GM18858 (cell line): Measurements from ENCODE around the gene TRNT1.

ENCODE experiments used
- ATAC-seq: cut with Tn5 transposase; IDR thresholded peaks from one replicate; pipeline ENCODE4 v1.9.1; 2021; ENCODE audit not compliant: unreplicated experiment

Gene TRNT1

GRCh38 chr3:3177861-3178497 lies 51.2 kb downstream of the TRNT1 start:
- no peak for ATAC-seq

GRCh38 chr3:3178498-3179328 lies 52.0 kb downstream of the TRNT1 start:
- ATAC-seq: no peak

- ATAC-seq: peak; percentile 98
Measured at GRCh38 chr3:3179407-3180094, 52.8 kb downstream of the TRNT1 start, which contains the start of gene CRBN. TSS of gene CRBN (minus strand) at chr3:3179691. CDS start at chr3:3179687, 4 bp downstream.

DNA sequence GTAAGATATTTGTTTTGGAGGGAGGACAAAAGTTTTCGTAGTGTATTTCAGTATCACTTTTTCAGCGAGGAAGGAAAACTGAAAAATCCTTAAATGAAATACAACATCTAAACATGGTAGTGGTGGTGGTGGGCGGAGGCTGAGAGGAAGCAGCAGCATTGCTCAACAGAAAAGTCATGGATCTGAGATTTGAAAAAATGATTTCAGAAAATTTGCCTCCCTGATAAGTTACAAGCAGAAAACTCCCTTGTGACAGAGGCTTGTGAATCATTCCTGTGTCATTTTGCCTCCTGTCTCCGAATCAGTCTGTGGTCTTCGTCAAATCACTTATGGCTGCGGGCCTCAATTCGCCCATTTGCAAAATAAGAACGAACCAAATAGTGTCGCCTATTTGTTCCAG lies 53.7 kb downstream of the TRNT1 start:
- no peak for ATAC-seq

- no peak for ATAC-seq
Measured at GRCh38 chr3:3184876-3185275, 58.1 kb downstream of the TRNT1 start.

DNA sequence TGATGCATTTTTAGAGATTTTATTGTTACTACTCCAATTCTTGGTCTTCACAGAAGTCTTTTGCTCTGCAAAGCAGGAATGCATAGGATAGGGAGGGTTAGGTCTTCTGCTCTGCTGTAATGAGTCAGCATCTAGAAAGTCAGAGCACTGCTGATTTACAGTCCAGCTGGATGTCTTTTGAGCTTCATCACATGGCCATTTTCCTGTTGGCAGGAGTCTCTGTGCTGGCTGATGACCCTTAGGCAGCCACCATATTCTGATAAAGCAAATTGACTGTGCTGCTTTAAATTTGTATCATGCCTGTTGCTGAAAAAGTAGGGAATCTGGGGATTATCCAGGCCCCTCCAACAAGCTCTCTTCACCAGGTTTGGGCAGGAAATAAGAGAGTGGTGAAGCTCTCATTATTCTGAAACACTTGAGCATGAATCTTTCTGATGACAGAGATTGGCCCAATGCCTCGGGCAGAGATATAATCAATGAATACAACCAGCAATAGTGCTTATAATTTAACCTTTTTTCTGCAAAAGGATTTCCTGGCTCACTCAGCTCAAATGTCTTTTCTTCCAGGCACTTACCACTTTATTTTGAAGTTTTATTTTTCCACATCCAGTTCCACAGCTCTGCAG lies 62.5 kb downstream of the TRNT1 start:
- no peak for ATAC-seq

DNA sequence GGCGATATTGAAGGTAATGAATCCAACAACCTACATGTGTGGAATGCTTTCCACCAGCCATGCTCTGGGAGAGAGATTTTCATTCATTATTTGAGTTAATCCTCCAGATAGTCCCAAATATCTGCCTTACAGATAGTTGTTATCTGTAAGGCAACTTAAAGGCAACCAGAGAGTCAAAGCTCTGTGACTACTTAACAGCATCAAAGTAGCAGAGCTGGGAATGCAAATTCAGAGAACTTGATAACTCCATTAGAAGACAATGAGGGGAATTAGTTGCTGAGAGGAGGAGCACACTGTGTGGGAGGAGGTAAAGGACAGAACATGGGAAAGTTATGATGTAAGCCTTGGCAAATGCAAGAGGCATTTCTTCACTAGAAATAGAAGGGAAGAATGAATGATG lies 63.2 kb downstream of the TRNT1 start:
- ATAC-seq: no peak

- no peak for ATAC-seq
Measured at GRCh38 chr3:3191675-3192285, 65.0 kb downstream of the TRNT1 start.

- no peak for ATAC-seq
Measured at GRCh38 chr3:3192286-3192675, 65.5 kb downstream of the TRNT1 start.

- ATAC-seq: no peak
Measured at GRCh38 chr3:3194861-3195260, 68.1 kb downstream of the TRNT1 start.

DNA sequence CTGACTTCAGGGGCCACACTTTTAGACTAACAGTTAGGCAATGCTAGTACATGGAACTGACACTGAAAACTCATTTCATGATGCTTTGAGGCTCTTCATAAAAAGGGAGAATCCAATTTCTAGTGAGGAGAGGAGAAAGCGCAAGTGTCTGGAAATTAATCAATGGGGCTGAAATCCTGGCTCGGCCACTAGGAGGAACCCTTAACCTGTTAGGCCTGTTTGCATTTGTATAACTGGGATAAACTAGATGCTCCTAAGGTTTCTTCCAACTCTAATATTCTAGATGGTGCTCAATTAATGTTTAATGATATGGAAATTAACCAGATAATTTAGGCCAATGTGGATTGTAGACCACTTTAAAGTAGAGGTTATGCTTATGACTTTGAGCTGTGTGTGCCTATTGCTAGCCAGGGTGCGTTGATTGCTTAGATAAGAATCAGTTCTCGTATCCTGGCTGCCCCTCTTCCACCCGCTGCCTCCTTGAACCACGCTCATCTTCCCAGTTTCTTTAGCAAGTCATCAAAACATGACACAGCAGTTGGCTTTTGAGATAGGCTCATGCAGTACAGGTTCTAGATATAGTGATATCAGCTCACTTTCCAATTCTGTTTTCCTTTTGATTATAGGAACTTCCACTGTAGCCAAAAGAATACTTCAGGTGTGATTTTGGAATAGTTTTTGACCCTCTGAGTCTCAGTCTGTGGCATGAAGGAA lies 69.6 kb downstream of the TRNT1 start:
- ATAC-seq: no peak
